GM19043 (cell line): Measurements from ENCODE around the gene TFIP11.

Experiments
- ATAC-seq: cut with Tn5 transposase; IDR thresholded peaks from one replicate; pipeline ENCODE4 v1.9.1; 2021; ENCODE audit warnings: low read depth; ENCODE audit not compliant: unreplicated experiment

TFIP11 gene

DNA sequence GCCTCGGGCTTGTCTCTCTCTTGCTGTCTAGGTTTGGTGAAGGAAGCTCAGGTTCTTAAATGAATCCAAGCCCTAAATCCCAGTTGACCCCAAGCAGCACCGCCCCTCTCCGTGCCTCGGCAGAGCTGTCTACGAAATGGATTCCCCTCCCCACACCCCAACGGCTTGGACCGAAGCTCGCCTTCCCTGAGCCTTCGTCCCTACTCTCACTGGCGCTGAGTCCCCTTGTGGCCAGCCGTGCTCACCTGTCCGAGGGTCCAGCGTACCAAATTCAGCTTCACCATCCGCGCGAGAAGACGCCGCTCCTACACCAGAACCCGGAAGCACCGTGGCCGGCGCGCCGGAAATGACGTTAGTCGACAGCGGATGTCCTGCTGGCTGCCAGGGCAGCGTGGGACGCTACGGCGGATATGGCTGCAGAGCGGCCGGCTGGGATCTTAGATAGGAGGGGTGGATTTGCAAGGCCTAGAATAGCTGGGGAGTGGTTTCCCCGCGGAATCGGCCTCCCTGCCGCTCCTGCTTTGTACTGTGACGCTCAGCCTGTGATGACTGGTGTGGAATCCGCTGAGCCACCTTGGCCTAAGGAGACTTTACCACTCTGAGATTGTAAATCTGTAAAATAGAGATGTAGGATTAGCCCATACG, at the start of gene TFIP11:
Gene TFIP11, minus strand, starts transcription at position 325 of the 645 bp plus-strand sequence. CDS start 2,201 bp downstream, outside the sequence.
- peak; percentile 88 for ATAC-seq

DNA sequence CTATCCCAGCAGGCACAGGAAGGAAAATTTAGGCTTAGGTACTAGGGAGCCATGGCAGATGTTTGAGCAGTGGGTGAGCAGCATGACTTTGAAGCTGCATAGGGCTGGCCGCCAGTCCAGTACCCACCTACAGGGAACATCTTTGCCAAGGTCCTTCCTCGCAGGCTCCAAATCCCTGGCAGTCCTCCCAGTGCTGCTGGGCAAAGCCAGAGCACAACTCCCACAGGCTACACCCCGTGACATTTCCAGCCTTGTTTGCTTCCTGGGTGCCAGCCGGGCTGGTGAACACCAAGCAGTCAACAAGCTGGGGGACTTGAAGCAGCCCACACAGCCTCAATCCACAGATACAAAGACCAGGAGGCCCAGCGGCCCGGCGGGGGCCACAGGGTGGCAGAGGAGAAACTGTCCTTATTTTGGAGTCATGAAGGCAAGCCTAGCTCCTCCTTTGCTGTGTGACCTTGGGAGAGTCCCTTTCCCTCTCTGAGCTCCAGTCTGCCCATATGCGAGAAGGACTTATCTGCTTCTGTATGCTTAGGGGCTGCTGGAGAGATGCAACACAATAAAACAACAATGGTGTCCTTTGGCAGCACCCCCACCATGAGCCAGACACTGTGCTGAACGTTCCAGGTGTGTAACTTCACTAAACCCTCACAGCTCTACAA, 49.6 kb upstream of the TFIP11 start:
- no peak for ATAC-seq

DNA sequence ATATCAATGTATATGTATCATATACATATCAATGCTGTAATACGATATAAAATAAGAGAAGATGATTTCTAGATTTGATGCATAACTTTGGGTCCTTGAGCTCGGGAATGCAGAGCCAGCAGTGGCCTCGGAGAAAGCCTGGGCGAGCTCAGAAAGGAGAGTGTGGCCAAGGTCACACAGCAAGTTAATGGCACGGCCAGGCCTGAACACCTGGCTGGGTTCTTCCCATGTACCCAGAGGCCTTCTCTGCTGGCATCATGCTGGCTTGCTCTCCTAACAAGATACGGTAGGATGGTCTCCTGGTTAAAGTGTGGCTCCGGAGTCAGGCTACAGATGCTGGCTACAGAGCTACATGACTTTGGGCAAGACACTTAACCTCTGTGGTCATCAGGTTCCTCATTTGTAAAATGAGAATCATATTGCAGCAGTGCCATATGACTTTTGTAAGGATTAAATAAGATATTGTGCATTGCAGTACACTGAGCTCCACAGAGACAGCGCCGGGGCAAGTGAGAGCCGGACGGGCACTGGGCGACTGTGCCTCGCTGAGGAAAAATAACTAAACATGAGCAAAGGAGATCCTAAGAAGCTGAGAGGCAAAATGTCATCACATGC, 47.8 kb upstream of the TFIP11 start:
- no peak for ATAC-seq

DNA sequence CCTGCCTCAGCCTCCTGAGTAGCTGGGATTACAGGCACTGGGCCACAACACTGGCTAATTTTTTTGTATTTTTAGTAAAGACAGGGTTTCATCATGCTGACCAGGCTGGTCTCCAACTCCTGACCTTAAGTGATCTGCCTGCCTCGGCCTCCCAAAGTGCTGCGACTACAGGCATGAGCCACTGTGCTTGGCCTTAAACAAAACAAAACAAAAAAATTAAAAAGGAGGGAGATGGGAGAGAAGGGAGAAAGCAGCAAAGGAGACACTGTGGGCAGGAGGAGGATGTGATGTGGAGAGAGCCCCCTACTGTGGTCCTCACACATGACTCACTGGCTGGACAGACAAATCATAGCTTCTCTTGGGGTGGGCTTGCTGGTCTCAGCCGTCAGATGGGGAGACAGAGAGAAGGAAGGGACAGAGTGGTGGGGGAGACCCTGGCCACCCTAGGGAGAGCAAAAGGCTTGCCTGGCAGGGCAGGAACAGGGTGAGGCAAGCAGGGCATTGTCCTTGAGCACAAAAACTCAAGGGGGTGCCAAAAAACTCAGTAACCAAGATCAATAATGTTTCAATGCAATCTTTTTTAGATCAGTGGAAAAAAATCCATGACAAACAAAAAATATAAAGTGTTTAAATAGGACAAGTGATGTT, 46.1 kb upstream of the TFIP11 start:
- no peak for ATAC-seq

DNA sequence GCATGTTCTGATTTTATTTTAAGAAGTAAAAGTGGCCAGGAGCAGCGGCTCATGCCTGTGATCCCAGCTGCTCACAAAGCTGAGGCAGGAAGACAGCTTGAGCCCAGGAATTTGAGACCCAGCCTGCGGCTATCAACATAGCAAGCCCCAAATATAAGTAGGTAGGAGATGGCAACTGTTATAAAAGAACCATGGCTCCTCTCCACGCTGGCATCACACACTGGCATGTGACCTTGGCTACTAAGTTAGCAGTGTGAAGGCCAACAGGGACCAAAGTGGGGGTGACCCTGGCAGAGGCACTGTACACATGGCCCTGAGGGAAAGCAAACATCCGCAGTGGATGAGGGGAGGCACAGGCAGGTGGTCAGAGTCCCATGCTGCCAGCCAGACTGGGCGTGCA, 44.6 kb upstream of the TFIP11 start:
- ATAC-seq: no peak

GRCh38 chr22:26555478-26555877, 43.2 kb upstream of the TFIP11 start:
- ATAC-seq: no peak

GRCh38 chr22:26554956-26555355, 42.7 kb upstream of the TFIP11 start:
- no peak for ATAC-seq

DNA sequence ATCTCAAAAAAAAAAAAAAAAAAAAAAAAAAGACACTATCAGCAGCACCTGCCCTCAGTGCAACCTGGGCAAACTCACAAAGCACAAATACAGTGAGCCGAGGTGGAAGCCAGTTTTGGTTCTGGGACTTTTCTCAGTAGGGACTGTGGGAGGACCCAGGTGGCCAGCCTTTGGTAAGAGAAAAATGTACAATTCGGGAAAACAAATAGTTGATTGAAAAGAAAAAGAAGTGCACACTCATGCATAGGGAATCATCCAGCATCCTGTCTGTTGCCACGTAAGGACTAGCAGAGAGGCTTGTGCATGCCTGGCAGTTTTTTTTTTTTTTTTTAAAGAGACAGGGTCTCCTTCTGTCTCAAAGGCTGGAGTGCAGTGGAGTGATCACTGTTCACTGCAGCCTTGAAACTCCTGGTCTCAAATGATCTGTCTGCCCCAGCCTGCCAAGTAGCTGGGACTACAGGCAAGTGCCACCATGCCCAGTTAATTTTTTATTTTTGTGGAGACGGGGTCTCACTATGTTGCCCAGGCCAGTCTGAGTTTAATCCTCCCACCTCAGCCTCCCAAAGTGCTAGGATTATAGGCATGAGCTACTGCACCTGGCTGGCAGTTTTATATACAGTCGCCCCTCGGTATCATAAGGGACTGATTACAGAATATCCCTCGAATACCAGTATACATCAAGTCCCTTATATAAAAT, 40.9 kb upstream of the TFIP11 start:
- ATAC-seq: no peak

DNA sequence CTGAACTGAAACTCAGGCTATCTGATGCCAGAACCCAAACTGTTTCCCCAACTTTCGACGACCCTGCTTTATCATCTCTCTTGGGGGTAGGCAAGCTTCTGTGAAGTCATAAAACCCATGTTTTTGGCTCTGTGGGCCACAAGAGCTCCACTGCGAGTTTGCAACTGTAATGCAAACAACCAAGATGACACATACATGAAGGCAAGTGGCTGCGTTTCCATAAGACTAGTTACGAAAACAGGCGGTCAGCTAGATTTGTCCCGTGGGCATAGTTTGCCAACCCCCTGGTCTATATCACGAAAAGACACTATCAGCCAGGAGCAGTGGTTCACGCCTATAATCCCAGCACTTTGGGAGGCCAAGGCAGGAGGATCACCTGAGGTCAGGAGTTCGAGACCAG, 40.2 kb upstream of the TFIP11 start:
- no peak for ATAC-seq

GRCh38 chr22:26551568-26551967, 39.3 kb upstream of the TFIP11 start:
- ATAC-seq: no peak

GRCh38 chr22:26550498-26551033, 38.3 kb upstream of the TFIP11 start:
- no peak for ATAC-seq

DNA sequence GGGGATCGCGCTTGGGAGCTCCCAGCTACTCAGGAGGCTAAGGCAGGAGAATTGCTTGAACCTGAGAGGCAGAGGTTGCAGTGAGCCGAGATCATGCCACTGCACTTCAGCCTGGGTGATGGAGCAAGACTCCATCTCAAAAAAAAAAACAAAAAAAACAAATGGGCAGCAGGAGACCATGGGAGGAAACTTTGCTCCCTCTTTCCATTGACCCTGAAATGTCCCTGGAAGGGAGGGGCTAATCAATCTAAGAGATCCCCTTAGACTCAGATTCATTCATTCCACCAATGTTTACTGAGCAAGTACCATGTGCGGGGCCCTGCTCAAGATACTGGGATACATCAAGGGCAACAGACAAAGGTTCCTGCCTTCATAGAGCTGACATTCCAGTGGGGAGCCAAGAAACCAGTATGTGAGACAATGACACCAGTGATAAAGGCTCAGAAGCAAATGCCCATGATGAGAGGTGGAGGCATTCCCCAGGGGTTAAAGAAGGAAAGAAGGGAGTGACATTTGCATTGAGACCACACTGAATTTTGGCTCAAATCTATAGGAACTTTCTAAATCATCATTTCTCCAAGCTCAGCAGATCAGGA, 37.7 kb upstream of the TFIP11 start:
- no peak for ATAC-seq

- ATAC-seq: no peak
These were observed 36.7 kb upstream of the TFIP11 start for GRCh38 chr22:26548984-26549383.

GRCh38 chr22:26548303-26548702, 36.0 kb upstream of the TFIP11 start:
- ATAC-seq: no peak

GRCh38 chr22:26547837-26548236, 35.6 kb upstream of the TFIP11 start:
- ATAC-seq: no peak

GRCh38 chr22:26547426-26547825, 35.2 kb upstream of the TFIP11 start:
- ATAC-seq: no peak

DNA sequence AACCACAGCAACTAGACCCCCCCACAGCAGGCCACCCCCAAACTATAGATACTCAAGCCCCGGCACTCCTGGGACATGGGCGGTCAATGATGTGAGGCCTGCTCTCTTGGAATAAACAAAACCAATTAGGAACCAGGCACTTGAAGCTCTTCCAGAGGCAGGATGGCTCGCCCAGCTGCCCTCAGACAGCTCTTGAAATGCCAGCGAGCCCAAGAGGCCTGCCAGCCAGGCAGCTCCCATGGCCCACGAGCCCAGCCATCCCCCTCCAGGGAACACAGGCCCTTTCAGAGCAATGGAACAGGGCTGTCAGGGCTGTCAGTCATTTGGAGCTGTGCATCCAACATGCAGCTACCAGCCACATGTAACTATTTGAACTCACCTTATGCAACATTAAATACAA, 34.0 kb upstream of the TFIP11 start:
- ATAC-seq: no peak

- no peak for ATAC-seq
These were observed 33.6 kb upstream of the TFIP11 start for GRCh38 chr22:26545827-26546226.

DNA sequence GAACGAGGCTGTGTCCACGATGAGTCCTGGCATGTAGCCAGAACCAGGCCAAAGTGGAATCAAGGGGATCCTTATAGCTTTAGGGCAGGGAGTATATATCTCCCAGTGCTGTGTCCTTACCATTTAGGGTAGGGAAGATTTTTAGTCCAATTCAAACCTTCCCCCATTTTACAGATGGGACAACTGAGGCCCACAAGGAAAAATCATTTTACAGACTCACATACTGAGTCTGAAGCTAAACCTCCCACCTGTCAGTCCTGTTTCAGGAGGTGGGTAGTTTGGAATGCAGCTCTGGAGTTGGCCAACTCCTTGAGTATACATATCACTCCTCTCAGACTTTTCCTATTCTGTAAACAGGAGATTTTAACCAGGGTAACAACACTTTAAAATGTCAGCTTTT, 33.1 kb upstream of the TFIP11 start:
- ATAC-seq: no peak

DNA sequence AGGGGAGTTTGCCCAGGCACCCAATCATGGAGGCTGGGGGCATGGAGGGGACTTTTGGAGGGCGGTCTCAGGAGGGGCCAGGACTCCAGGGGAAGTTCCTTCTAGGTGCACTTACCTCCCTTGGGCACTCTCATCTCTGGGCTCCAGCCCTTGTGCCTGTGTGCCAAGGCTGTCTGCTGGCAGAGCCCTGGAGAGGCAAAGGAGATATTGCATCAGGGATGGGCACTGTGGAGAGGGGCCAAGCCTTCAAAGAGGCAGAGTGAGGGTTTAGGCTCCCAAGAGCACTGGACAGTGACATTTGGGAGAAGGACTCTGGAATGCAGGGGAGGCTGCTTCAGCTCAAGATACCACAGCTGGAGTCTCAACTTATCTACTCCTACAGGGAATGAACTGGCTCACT, 32.2 kb upstream of the TFIP11 start:
- no peak for ATAC-seq
